Ishikawa (cell line): ENCODE data around the gene PRR14.

Experiments used
- EGR1 ChIP-seq: IDR thresholded peaks from 2 replicates; pipeline ENCODE4 v1.6.1; 2012
- RAD21 ChIP-seq: IDR thresholded peaks from 2 replicates; pipeline ENCODE4 v1.6.1; 2012; ENCODE audit warnings: low read depth

DNA sequence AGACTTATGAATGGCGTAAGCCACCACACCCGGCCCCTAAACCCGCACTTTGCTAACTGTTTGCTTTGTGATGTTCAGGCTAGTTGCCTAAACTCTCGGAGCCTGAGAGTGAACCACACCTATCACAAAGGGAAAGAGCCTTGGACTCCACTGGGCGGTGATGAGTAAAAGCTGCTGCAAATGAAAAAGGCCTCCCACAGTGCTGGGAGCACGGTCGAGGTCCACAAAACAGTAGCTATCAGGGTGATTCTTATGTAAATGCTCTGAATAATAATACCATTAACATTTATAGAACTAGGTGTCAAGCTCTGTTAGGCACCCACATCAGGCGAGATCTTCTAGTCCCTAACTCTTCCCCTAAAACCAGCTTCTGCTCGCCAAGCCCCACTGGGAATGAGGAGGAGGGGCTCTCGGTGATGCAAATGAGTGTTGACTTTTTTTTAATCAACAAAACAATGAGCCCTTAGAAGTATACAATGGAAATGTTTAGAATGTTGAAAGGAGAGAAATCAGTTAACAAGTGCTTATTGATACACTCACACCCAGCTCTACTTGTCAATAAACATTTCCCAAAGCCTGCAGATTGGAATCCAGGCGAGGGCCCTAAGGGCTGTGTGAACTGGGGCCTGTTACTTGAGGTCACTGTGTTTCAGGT, 27.3 kb downstream of the PRR14 start:
- TF ChIP-seq RAD21 (no peak), EGR1 (no peak)
